Inflammatory macrophage treated with lipopolysaccharide for 4 hours (primary cell): ENCODE results near the gene RNF220.

ENCODE experiments used
- DNase-seq: peaks from one replicate; pipeline ENCODE4 v3.0.0-alpha.2; 2020

Gene RNF220

GRCh38 chr1:44591381-44591780 is 186.3 kb downstream of the RNF220 start:
- peak; percentile 43 for DNase-seq

- DNase-seq = no peak
Observed at GRCh38 chr1:44592208-44593145, 187.4 kb downstream of the RNF220 start.

- DNase-seq = no peak
Observed at GRCh38 chr1:44594353-44594752, 189.3 kb downstream of the RNF220 start.

GRCh38 chr1:44594871-44595735 is 190.0 kb downstream of the RNF220 start:
- DNase-seq = peak; percentile 61

GRCh38 chr1:44596511-44596910 is 191.5 kb downstream of the RNF220 start:
- DNase-seq = no peak

GRCh38 chr1:44598167-44598566 is 193.1 kb downstream of the RNF220 start:
- DNase-seq = no peak

- no peak for DNase-seq
Observed at GRCh38 chr1:44602634-44603628, 197.9 kb downstream of the RNF220 start.

GRCh38 chr1:44603718-44604117 is 198.7 kb downstream of the RNF220 start:
- no peak for DNase-seq

- no peak for DNase-seq
Observed at GRCh38 chr1:44604157-44604955, 199.3 kb downstream of the RNF220 start.

GRCh38 chr1:44605914-44606615 is 201.0 kb downstream of the RNF220 start:
- no peak for DNase-seq

GRCh38 chr1:44606701-44607281 is 201.7 kb downstream of the RNF220 start:
- DNase-seq = no peak

GRCh38 chr1:44608141-44608540 is 203.1 kb downstream of the RNF220 start:
- no peak for DNase-seq

GRCh38 chr1:44609412-44609767 is 204.3 kb downstream of the RNF220 start:
- DNase-seq = no peak

GRCh38 chr1:44609768-44610526 is 204.9 kb downstream of the RNF220 start:
- DNase-seq = no peak

- DNase-seq = no peak
Observed at GRCh38 chr1:44610527-44611148, 205.6 kb downstream of the RNF220 start.

- no peak for DNase-seq
Observed at GRCh38 chr1:44611419-44611818, 206.4 kb downstream of the RNF220 start.

GRCh38 chr1:44611866-44612265 is 206.8 kb downstream of the RNF220 start:
- DNase-seq = no peak

GRCh38 chr1:44613941-44614340 is 208.9 kb downstream of the RNF220 start:
- no peak for DNase-seq

- no peak for DNase-seq
Observed at GRCh38 chr1:44616284-44616990, 211.4 kb downstream of the RNF220 start.
